Liver (tissue), 3 donors: Measurements from ENCODE around the gene MARK3.

Source experiments
- CTCF ChIP-seq: fragments of 150-350 bp; IDR thresholded peaks from 2 replicates; pipeline ENCODE4 v1.5.1; 2017; ENCODE audit warnings: improper control_type of control experiment, low read depth, low read length; ENCODE audit not compliant: missing input control
- FOXA1 ChIP-seq: IDR thresholded peaks from 2 replicates; pipeline ENCODE4 v1.6.1; 2016; ENCODE audit warnings: antibody characterized with exemption
- YY1 ChIP-seq: IDR thresholded peaks from 2 replicates; pipeline ENCODE4 v1.6.1; 2016; ENCODE audit warnings: antibody characterized with exemption, mild to moderate bottlenecking
- ZBTB33 ChIP-seq: IDR thresholded peaks from 2 replicates; pipeline ENCODE4 v1.6.1; 2016; ENCODE audit warnings: antibody characterized with exemption
- TF ChIP-seq, protein P1 (sequence below): IDR thresholded peaks from 2 replicates; pipeline ENCODE4 v1.6.1; 2016; ENCODE audit warnings: antibody characterized with exemption
- TF ChIP-seq, protein P2 (sequence below): IDR thresholded peaks from 2 replicates; pipeline ENCODE4 v1.6.1; 2016; ENCODE audit warnings: antibody characterized with exemption
- TF ChIP-seq, protein P3 (sequence below): IDR thresholded peaks from 2 replicates; pipeline ENCODE4 v1.6.1; 2016; ENCODE audit warnings: antibody characterized with exemption, mild to moderate bottlenecking
- donor health status: healthy.
- donor health status: healthy.

DNA sequence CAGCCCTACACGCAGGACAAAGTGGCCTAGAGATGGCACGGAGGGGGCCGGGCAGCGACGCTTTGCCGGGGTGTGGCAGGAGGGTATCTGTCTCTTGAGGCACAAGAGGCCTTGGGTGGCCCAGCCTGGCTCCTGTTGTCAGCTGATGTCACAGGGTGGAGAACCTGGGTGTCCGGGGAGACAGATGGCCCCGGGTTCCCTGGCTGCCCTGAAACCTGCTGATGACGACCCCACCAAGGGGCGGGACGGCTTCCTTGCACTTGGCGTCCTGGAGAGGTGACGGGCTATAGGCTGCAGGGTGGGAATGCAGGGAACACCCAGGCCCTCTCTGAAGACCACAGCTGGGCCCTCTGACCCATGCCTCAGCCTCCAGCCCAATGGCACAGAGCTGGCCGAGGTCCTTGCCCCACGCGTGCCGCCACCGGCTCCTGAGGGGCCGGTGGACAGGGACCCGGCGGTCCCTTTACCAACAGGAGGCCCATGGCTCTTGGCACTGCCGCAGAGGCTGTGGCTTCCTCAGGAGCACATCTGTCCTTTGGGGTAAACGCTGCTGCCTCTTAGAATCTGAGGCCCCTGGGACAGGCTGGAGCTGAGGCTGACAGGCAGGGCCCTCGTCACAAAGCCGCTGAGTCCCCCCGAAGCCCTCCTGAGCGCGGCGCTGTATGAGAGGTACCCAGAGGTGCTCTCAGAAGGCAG lies 160.2 kb downstream of the MARK3 start:
- no peak for TF ChIP-seq CTCF
- TF ChIP-seq ZBTB33: no peak
- TF ChIP-seq FOXA1: no peak
- TF ChIP-seq YY1: no peak
- TF ChIP-seq, protein P1, sequence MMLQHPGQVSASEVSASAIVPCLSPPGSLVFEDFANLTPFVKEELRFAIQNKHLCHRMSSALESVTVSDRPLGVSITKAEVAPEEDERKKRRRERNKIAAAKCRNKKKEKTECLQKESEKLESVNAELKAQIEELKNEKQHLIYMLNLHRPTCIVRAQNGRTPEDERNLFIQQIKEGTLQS: no peak
- TF ChIP-seq, protein P2, sequence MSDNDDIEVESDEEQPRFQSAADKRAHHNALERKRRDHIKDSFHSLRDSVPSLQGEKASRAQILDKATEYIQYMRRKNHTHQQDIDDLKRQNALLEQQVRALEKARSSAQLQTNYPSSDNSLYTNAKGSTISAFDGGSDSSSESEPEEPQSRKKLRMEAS: no peak
- TF ChIP-seq, protein P3, sequence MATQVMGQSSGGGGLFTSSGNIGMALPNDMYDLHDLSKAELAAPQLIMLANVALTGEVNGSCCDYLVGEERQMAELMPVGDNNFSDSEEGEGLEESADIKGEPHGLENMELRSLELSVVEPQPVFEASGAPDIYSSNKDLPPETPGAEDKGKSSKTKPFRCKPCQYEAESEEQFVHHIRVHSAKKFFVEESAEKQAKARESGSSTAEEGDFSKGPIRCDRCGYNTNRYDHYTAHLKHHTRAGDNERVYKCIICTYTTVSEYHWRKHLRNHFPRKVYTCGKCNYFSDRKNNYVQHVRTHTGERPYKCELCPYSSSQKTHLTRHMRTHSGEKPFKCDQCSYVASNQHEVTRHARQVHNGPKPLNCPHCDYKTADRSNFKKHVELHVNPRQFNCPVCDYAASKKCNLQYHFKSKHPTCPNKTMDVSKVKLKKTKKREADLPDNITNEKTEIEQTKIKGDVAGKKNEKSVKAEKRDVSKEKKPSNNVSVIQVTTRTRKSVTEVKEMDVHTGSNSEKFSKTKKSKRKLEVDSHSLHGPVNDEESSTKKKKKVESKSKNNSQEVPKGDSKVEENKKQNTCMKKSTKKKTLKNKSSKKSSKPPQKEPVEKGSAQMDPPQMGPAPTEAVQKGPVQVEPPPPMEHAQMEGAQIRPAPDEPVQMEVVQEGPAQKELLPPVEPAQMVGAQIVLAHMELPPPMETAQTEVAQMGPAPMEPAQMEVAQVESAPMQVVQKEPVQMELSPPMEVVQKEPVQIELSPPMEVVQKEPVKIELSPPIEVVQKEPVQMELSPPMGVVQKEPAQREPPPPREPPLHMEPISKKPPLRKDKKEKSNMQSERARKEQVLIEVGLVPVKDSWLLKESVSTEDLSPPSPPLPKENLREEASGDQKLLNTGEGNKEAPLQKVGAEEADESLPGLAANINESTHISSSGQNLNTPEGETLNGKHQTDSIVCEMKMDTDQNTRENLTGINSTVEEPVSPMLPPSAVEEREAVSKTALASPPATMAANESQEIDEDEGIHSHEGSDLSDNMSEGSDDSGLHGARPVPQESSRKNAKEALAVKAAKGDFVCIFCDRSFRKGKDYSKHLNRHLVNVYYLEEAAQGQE: no peak
